Sciatic nerve (tissue), 2 donors: ENCODE results near the gene CEP85. TPM values are rescaled to one million over a fixed set of nuclear protein-coding genes. Genes with fewer than 3 reads are reported as not detected.
"Not testable (repeated sequence)": the region's sequence is repeated elsewhere in the genome, so short reads cannot be mapped to it uniquely, and the experiment has no call there.

Experiments
- ATAC-seq: fragments of 200-7000 bp; cut with Tn5 transposase; one replicate; pipeline ENCODE4 v1.9.1; 2020; ENCODE audit warnings: mild to moderate bottlenecking, moderate library complexity
- DNase-seq: peaks from one replicate; pipeline ENCODE4 v3.0.0-alpha.2; 2020; ENCODE audit warnings: low spot score
- intact Hi-C: fragments of 100-400 bp; cut with DNase I; formaldehyde crosslinking; loops from one replicate; pipeline ENCODE4 v1.14.2; 2022
- total RNA-seq: library from RNA; stranded (reverse); fragmentation: NEBNext Ultra II Directional; extraction: Animal tissue kit (Norgen Biotek cat#: 25700); gene quantifications from one replicate; pipeline ENCODE4 v1.2.1, GENCODE V29; 2021
- donor health status: DM: no; HTN: no; CAD: no.
- donor health status: DM: no; HTN: no; CAD: no.

CEP85 gene
- total RNA-seq, 1 donor from 2014 or later = 17.6 TPM

GRCh38 chr1:26218906-26219494, 15.0 kb upstream of the CEP85 start:
- intact Hi-C loops = no loop called here
- ATAC-seq = no peak
- no peak for DNase-seq

- intact Hi-C loops = no loop called here
- ATAC-seq (no peak), DNase-seq (no peak)
These were observed 13.6 kb upstream of the CEP85 start for GRCh38 chr1:26220199-26220912.

GRCh38 chr1:26221094-26221493, 12.9 kb upstream of the CEP85 start:
- intact Hi-C loops = no loop called here
- ATAC-seq = no peak
- DNase-seq = no peak

- intact Hi-C loops = no loop called here
- DNase-seq = no peak
- no peak for ATAC-seq
These were observed 9.4 kb upstream of the CEP85 start for GRCh38 chr1:26224606-26225005.

GRCh38 chr1:26225033-26225831, 8.8 kb upstream of the CEP85 start:
- DNase-seq = peak; percentile 71
- intact Hi-C loops = no loop called here
- ATAC-seq = peak; percentile 82

GRCh38 chr1:26230682-26231081, 3.3 kb upstream of the CEP85 start:
- intact Hi-C loops, DNase-seq, ATAC-seq: not testable (repeated sequence)

GRCh38 chr1:26234644-26235370, 807 bp downstream of the CEP85 start:
- ATAC-seq = no peak
- intact Hi-C loops = no loop called here
- no peak for DNase-seq

- DNase-seq (no peak), ATAC-seq (no peak)
- intact Hi-C loops = no loop called here
These were observed 3.4 kb downstream of the CEP85 start for GRCh38 chr1:26237230-26237966.

GRCh38 chr1:26239936-26240335, 5.9 kb downstream of the CEP85 start:
- ATAC-seq (no peak), DNase-seq (no peak)
- intact Hi-C loops = no loop called here

- intact Hi-C loops = no loop called here
- DNase-seq (no peak), ATAC-seq (no peak)
These were observed 18.7 kb downstream of the CEP85 start for GRCh38 chr1:26252718-26253117.

- intact Hi-C loops = no loop called here
- ATAC-seq (no peak), DNase-seq (no peak)
These were observed 20.4 kb downstream of the CEP85 start for GRCh38 chr1:26254404-26254803.

GRCh38 chr1:26257222-26257621, 23.2 kb downstream of the CEP85 start:
- DNase-seq = no peak
- intact Hi-C loops = no loop called here
- ATAC-seq = no peak

GRCh38 chr1:26259005-26259404, 25.0 kb downstream of the CEP85 start:
- ATAC-seq (no peak), DNase-seq (no peak)
- intact Hi-C loops = no loop called here

GRCh38 chr1:26259578-26259977, 25.6 kb downstream of the CEP85 start:
- no peak for ATAC-seq
- intact Hi-C loops = no loop called here
- no peak for DNase-seq

GRCh38 chr1:26263212-26263611, 29.2 kb downstream of the CEP85 start:
- DNase-seq (no peak), ATAC-seq (no peak)
- intact Hi-C loops = no loop called here

GRCh38 chr1:26265405-26265804, 31.4 kb downstream of the CEP85 start:
- no peak for DNase-seq
- no peak for ATAC-seq
- intact Hi-C loops = no loop called here

- DNase-seq (no peak), ATAC-seq (no peak)
- intact Hi-C loops = no loop called here
These were observed 34.5 kb downstream of the CEP85 start for GRCh38 chr1:26268290-26269197.

GRCh38 chr1:26269198-26269550, 35.2 kb downstream of the CEP85 start:
- intact Hi-C loops = no loop called here
- no peak for ATAC-seq
- no peak for DNase-seq
